Activated naive CD8-positive, alpha-beta T cell treated with anti-CD3 and anti-CD28 coated beads for 36 hours (primary cell): ENCODE measurements around the gene ZBED3. TPM values are rescaled to one million over a fixed set of nuclear protein-coding genes. Genes with fewer than 3 reads are reported as not detected.
"Not testable (repeated sequence)": the region's sequence is repeated elsewhere in the genome, so short reads cannot be mapped to it uniquely, and the experiment has no call there.

ENCODE experiments used
- DNase-seq: peaks from one replicate; pipeline ENCODE4 v3.0.0; 2021
- H3K27ac Mint-ChIP-seq: one replicate; pipeline ENCODE4 v1.8.0; 2022; ENCODE audit warnings: mild to moderate bottlenecking, moderate library complexity, mixed read lengths
- H3K27me3 Mint-ChIP-seq: one replicate; pipeline ENCODE4 v1.8.0; 2022; ENCODE audit warnings: mild to moderate bottlenecking, mixed read lengths
- H3K36me3 Mint-ChIP-seq: one replicate; pipeline ENCODE4 v1.8.0; 2021; ENCODE audit warnings: mild to moderate bottlenecking, mixed read lengths
- H3K4me1 Mint-ChIP-seq: one replicate; pipeline ENCODE4 v1.8.0; 2021; ENCODE audit warnings: mixed read lengths
- H3K4me3 Mint-ChIP-seq: one replicate; pipeline ENCODE4 v1.8.0; 2022; ENCODE audit warnings: mild to moderate bottlenecking, moderate library complexity, mixed read lengths
- H3K9me3 Mint-ChIP-seq: one replicate; pipeline ENCODE4 v1.8.0; 2022; ENCODE audit warnings: mixed read lengths
- total RNA-seq, 2 experiments: library from RNA; stranded (reverse); gene quantifications; one replicate each; pipeline ENCODE4 v1.2.3, GENCODE V29; 2021

ZBED3 gene
- total RNA-seq, 2 experiments from 2014 or later: 6.3 to 8.0 TPM

DNA sequence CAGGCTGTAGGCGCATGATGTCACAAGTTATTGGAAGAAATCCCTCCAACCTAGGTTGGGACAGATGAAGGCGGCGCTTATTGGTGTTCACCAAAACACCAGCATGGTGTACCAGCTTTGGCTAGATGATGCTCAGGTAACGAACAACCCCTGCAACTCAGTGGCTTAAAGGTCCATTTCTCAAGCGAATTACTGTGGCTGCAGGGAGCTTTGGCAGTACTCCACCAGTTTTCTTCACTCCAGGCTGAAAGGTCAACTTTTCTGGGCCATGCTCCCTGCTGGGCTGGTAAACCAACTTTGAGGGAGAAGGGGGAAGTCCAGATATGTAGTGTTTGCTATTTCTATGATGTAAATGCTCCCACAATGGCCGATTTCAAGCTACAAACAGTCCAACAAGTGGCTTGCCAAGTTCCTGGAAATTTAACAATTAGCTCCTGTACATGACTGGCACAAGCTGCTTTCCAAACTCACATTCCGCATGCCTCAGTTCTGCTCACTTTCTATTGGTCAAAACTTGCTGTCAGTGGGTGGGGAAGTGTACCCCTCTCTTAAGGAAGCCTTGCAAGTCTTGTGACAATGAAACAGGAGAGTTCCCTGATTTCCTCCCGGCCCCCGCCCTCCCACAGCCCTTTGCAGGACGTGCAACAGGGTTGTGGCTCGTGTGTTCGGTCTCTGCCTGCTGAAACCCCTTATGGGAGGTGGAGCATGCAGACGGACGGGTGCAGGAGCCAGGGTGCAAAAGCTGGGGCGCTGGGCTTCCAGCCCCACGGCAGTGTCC is 588 bp upstream of the ZBED3 start:
- Mint-ChIP-seq H3K27ac (peak overlapping the region; percentile 88), H3K9me3 (no peaks in the 10 kb centered on the region), H3K4me1 (peaks cover 26% of the 10 kb centered on the region), H3K36me3 (peaks cover 25% of the 10 kb centered on the region), H3K27me3 (no peaks in the 10 kb centered on the region), H3K4me3 (peak overlapping the region; percentile 96)
- no peak for DNase-seq

DNA sequence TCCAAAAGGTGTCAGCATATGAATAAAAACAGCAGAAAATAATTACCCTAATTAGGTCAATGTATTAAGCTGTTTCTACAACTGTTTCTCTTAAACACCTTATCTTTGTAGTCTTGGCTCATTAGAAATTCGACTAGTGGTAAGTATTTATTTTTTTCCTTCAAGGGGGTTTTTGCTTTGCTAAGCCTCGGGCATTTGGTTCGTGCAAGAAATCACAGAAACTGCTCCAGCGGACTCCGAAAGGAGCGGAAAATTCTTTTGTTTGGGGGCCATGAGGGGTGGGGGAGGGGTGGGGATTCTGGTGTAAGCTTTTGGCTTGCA is 757 bp downstream of the ZBED3 start:
- H3K4me1 Mint-ChIP-seq: peaks cover 26% of the 10 kb centered on the region
- peaks cover 4% of the 10 kb centered on the region for H3K9me3 Mint-ChIP-seq
- peak overlapping the region; percentile 96 for H3K4me3 Mint-ChIP-seq
- no peak for DNase-seq
- H3K27me3 Mint-ChIP-seq: no peaks in the 10 kb centered on the region
- H3K27ac Mint-ChIP-seq: peak overlapping the region; percentile 94
- H3K36me3 Mint-ChIP-seq: peaks cover 32% of the 10 kb centered on the region

DNA sequence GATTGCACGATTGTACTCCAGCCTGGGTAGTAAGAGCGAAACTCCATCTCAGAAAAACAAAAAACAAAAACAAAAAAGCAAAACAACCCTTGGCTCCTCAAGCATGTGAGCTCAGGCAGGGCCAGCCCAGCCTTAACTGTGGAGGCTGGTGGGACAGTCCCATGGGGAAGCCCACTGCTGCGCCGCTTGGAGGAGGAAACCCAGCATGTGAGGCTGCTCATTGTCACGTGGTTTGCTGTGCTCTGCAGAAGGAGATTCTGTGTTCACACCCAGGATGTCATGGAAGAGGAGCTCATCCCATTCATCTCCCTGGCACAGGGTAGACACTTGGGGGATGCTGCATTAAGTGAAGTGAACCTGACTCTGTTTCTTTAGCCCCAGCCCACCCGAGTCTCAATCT is 4.0 kb downstream of the ZBED3 start:
- peaks cover 26% of the 10 kb centered on the region for H3K4me1 Mint-ChIP-seq
- H3K36me3 Mint-ChIP-seq: peaks cover 29% of the 10 kb centered on the region
- no peak overlapping the region for H3K27ac Mint-ChIP-seq
- no peak overlapping the region for H3K4me3 Mint-ChIP-seq
- H3K9me3 Mint-ChIP-seq: peaks cover 4% of the 10 kb centered on the region
- no peaks in the 10 kb centered on the region for H3K27me3 Mint-ChIP-seq
- DNase-seq: peak; percentile 25

DNA sequence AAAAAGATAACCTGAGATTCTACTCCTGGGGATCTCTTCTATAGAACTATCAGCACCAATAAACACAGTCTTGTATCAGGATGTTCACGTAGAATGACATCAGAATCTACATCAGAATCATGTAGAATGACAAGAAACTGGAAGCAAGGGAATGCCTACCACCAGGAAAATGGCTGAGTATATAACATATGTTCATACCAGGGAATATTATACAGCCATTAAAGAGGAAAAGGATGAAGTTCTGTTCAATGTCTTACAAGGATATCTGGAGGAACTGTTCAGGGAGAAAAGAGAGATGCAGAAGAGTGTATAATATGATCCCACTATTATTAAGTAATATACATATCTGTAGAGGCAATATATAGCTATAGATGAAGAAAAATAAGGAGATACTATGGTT is 4.8 kb downstream of the ZBED3 start:
- peaks cover 23% of the 10 kb centered on the region for H3K4me1 Mint-ChIP-seq
- H3K36me3 Mint-ChIP-seq: peaks cover 29% of the 10 kb centered on the region
- no peak overlapping the region for H3K27ac Mint-ChIP-seq
- H3K27me3 Mint-ChIP-seq: no peaks in the 10 kb centered on the region
- peaks cover 4% of the 10 kb centered on the region for H3K9me3 Mint-ChIP-seq
- no peak for DNase-seq
- H3K4me3 Mint-ChIP-seq: no peak overlapping the region

DNA sequence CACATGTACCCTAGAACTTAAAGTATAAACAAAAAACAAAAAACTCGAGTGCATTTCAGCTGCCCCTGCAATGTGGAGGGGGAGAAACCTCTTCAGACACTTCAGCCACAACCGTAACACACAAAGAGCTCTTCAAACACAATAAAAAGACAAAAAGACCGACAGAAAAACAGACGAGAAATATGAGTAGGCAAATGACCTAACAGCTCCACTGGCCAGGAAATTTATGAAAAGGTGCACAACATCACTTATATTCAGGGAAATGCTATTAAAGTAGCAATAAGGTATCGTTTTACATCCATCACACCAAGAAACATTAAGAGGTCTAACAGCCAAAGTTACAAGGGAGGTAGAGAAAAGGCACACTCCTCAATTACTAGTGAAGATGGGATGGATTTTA is 6.2 kb downstream of the ZBED3 start:
- peaks cover 32% of the 10 kb centered on the region for H3K36me3 Mint-ChIP-seq
- peaks cover 4% of the 10 kb centered on the region for H3K9me3 Mint-ChIP-seq

DNA sequence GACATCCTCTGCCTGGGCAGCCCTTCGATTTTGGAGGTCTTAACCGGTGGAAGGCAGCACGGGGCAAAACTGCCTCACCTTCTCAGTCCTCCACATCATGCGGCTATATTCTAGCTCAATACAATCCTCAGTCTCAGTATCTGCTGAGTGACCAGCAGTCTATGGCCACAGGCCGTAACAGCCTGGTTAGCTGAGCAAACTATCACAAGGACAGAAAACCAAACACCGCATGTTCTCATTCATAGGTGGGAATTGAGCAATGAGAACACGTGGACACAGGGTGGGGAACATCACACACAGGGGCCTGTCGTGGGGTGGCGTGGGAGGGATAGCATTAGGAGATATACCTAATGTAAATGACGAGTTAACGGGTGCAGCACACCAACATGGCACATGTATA is 6.6 kb downstream of the ZBED3 start:
- not testable (repeated sequence) for H3K27ac Mint-ChIP-seq, H3K27me3 Mint-ChIP-seq, H3K4me3 Mint-ChIP-seq, H3K9me3 Mint-ChIP-seq, DNase-seq
- peaks cover 32% of the 10 kb centered on the region for H3K36me3 Mint-ChIP-seq
- peaks cover 18% of the 10 kb centered on the region for H3K4me1 Mint-ChIP-seq

More for the DNA sequence above, 6.2 kb downstream of the ZBED3 start:
- Mint-ChIP-seq H3K27me3 (no peaks in the 10 kb centered on the region), H3K27ac (no peak overlapping the region), H3K4me1 (peaks cover 18% of the 10 kb centered on the region), H3K4me3 (no peak overlapping the region)
- DNase-seq: no peak

DNA sequence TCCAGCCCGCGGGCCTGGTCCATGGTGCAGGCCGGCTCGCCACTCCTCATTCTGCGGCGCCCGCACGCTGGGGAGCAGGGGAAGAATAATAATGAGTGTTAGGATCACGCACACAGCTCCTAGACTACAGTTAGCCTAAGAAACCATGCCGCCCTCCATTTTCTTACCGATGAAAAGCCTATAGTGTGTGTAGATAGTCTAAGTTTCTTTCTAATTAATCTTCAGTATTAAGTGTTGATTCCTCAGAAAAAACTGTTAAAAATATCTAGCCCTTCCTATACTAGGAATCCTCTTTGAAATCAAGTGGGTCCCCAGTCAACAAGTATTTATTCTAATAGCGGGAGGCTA is 9.3 kb downstream of the ZBED3 start:
- no peak overlapping the region for H3K27ac Mint-ChIP-seq
- no peak for DNase-seq
- peaks cover 4% of the 10 kb centered on the region for H3K9me3 Mint-ChIP-seq
- peak overlapping the region; percentile 46 for H3K4me3 Mint-ChIP-seq
- peaks cover 7% of the 10 kb centered on the region for H3K4me1 Mint-ChIP-seq
- peaks cover 12% of the 10 kb centered on the region for H3K36me3 Mint-ChIP-seq
- H3K27me3 Mint-ChIP-seq: no peaks in the 10 kb centered on the region

DNA sequence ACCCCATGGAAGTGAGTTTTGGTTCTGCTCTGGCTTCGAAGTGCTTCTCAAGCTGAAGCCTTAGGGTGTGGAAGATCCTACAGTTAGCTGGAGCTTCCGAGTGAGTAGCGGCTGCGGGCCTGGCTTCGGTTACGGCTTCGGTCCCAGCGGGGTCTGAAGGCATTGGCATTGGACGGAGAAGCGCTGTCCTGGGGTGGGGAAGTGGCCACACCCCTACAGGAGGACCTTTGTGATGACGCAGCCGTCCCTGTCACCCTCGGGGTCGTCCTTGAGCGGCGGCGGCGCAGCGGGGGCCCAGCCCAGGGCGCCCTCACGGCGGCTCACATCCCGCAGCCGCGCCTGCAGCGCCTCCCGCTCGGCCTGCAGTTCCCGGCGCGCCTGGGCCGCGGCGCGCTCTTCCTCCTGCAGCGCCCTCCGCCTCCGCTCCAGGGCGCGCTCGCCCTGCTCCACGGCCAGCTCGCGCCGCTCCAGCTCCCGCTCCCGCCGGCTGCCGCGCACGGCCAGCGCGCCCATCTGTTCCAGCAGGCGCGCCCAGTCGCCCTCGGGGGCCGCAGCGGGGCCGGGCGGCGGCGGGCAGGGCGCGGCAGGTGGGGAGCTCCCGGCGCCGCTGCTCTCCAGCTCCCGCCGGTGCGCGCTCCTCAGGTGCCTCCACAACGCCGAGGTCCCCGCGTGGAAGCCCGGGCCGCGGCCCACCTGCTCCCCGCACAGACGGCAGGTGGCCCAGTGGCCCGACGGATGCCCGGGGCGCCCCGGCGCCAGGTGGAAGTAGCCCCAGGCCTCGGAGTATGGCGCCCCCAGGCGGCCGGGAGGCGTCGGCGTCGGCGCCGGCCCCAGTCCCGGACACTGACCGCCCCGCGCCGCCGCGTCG is 9.9 kb downstream of the ZBED3 start:
- Mint-ChIP-seq H3K36me3 (peaks cover 8% of the 10 kb centered on the region), H3K4me3 (peak overlapping the region; percentile 46), H3K27me3 (no peaks in the 10 kb centered on the region), H3K4me1 (peaks cover 7% of the 10 kb centered on the region), H3K9me3 (peaks cover under 1% of the 10 kb centered on the region), H3K27ac (no peak overlapping the region)
- DNase-seq: peak; percentile 71

DNA sequence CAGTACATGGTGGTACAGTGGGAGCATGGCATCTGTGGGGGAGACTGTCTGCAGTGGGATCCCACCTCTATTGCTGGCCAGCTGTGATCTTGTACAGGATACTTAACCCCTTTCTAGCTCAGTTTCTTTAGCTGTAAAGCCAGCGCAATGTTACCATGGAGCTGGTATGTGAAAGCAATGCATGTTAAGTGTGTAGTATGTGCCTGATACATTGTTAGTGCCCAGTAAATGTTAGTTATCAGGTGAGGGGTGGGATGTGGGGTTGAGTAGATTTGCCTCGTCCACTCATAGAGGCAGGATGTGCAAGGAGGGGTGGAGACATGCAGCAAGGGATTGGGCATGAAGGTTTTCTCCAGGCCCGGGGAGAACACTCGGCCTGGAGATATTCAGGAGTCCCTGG is 12.3 kb downstream of the ZBED3 start:
- Mint-ChIP-seq H3K4me3 (no peak overlapping the region), H3K36me3 (peaks cover 8% of the 10 kb centered on the region), H3K4me1 (peaks cover 7% of the 10 kb centered on the region), H3K27me3 (no peaks in the 10 kb centered on the region), H3K27ac (no peak overlapping the region), H3K9me3 (no peaks in the 10 kb centered on the region)
- DNase-seq: no peak

DNA sequence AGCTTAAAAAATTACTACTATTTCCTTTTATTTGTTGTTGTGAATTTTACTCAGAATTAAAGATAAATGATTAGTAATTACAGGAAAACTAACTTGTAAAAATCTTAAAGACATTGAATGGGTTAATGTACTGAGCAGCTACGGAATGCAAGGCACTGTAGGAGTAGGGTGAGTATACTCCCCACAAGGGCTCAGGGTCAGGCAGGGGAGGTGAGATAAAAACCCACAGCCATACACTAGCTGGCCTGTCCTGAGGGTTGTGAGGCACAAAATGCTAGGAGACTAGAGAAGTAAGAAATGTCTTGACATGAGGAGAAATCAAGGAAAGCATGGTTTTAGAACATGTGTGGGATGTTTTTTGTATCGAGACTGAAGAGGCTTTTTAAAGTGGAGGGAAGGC is 13.4 kb downstream of the ZBED3 start:
- Mint-ChIP-seq H3K4me1 (peaks cover 7% of the 10 kb centered on the region), H3K27ac (no peak overlapping the region), H3K27me3 (no peaks in the 10 kb centered on the region), H3K4me3 (no peak overlapping the region), H3K36me3 (peaks cover 13% of the 10 kb centered on the region), H3K9me3 (no peaks in the 10 kb centered on the region)
- no peak for DNase-seq

DNA sequence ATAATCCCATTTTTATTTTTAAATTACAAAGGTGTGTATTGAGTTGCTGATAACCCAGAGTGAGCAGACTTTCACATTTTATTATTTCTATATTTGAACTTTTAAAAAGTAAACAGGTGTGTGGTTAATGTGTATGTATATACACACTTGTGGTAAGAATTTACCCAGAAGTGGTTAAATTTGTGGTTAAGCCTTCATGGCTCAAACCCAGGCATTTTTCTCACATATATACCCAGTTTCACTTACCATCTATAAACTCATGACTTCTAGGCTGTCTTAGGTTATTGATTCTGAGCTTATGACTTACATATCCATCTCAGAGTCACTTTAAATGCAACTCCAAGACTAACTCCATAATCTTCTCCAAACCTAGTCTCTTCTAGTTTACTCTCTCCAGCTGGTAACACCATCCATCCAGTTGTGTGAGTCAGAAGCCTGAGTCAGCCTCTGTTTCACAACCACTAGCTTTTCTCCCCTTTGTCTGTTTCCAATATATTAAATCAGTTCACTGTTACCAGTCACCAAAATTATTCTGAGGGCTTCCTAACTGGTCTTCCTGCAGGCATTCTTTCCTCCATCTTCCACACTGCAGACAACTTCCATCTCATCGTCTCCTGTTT is 20.2 kb downstream of the ZBED3 start:
- H3K27ac Mint-ChIP-seq: no peak overlapping the region
- no peaks in the 10 kb centered on the region for H3K9me3 Mint-ChIP-seq
- H3K36me3 Mint-ChIP-seq: peaks cover 31% of the 10 kb centered on the region
- H3K4me3 Mint-ChIP-seq: no peak overlapping the region
- DNase-seq: no peak
- peaks cover 4% of the 10 kb centered on the region for H3K4me1 Mint-ChIP-seq
- H3K27me3 Mint-ChIP-seq: no peaks in the 10 kb centered on the region

DNA sequence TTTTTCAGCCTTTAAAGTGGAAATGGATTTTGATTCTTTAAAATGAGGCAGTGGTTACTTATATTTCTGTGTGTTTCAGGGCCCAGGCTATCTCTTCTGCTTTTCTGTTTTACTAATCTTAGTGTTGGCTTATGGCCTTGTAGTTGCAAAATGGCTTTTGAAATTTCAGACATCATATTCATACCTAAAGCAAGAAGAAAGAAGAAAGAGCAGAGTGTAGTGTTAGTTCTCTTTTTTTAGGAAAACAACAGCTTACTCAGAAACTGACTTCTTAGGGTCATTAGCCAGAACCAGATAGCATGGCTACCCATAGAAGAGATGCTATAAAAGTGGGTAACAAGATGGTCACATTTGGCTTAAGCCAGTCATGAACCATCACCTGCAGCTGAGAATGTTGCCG is 20.9 kb downstream of the ZBED3 start:
- H3K36me3 Mint-ChIP-seq: peaks cover 29% of the 10 kb centered on the region
- H3K27me3 Mint-ChIP-seq: no peaks in the 10 kb centered on the region
- no peak overlapping the region for H3K27ac Mint-ChIP-seq
- no peaks in the 10 kb centered on the region for H3K9me3 Mint-ChIP-seq
- DNase-seq: no peak
- no peak overlapping the region for H3K4me3 Mint-ChIP-seq
- peaks cover 4% of the 10 kb centered on the region for H3K4me1 Mint-ChIP-seq

DNA sequence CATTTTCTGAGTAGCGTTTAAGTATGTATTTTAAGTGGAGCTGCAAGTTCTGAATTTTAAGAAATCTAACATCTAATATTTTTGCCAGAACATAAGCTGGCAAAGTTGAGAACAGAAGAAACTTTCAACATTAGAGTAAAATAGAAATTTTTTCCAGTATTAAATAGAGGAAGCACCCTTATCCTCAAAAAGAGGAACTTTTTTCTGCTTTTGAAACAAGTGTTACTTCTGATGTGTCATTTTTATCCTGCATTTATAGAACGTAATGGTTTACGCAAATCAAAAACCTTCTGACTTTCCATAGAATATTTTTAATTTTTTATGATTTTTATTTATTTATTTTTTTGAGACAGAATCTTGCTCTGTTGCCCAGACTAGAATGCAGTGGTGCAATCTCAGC is 21.8 kb downstream of the ZBED3 start:
- no peak for DNase-seq
- H3K27ac Mint-ChIP-seq: no peak overlapping the region
- H3K36me3 Mint-ChIP-seq: peaks cover 29% of the 10 kb centered on the region
- no peaks in the 10 kb centered on the region for H3K27me3 Mint-ChIP-seq
- no peaks in the 10 kb centered on the region for H3K9me3 Mint-ChIP-seq
- no peak overlapping the region for H3K4me3 Mint-ChIP-seq
- H3K4me1 Mint-ChIP-seq: peaks cover 4% of the 10 kb centered on the region

DNA sequence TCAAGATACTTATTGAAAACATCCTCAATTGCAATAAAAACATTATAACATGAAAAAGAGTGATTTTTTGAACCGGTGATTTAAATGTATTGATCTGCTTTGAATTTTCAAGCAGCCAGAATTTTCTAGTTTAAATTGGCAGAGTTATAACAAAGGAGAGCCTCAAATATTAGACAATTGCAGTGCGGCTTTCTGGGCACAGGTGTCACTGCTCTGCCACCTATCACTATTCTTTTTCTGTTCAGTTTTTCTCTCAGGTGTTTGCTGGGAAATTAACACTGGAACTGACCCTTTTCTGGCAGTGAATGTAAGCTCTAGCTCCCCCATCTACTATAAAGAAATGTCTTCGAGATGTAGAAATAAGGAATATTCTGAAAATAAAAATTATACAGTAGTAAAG is 23.0 kb downstream of the ZBED3 start:
- no peak for DNase-seq
- H3K4me1 Mint-ChIP-seq: peaks cover 4% of the 10 kb centered on the region
- H3K27me3 Mint-ChIP-seq: no peaks in the 10 kb centered on the region
- no peak overlapping the region for H3K4me3 Mint-ChIP-seq
- no peaks in the 10 kb centered on the region for H3K9me3 Mint-ChIP-seq
- H3K36me3 Mint-ChIP-seq: peaks cover 30% of the 10 kb centered on the region
- no peak overlapping the region for H3K27ac Mint-ChIP-seq

DNA sequence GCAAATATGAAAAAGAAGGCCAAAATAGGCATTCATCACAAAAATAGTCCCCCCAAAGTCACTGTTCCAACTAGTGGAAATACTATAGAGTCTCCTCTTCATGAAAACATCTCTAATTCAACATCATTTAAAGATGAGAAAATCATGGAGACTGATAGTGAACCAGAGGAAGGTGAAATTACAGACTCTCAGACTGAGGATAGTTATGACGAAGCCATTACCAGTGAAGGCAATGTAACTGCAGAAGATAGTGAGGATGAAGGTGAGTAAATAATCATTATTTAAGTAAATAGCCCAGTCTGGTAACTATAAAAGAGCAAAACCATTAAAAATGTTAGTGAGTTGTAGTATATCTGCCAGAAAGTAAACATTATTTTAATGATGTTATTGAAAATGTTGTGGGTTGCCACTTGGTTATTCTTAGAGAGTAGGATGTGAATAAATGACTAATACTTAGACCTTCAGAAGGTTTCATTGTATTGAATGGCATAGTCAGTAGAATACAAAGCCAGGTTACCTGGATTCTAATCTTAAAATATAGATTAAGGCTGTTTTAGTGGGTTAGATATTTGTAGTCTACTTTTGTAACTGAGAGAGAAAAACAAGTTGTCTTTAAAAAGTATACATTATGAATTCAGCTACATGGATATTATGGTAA is 40.5 kb downstream of the ZBED3 start:
- no peaks in the 10 kb centered on the region for H3K27me3 Mint-ChIP-seq
- peaks cover 21% of the 10 kb centered on the region for H3K36me3 Mint-ChIP-seq
- DNase-seq: no peak
- H3K27ac Mint-ChIP-seq: no peak overlapping the region
- no peak overlapping the region for H3K4me3 Mint-ChIP-seq
- no peaks in the 10 kb centered on the region for H3K9me3 Mint-ChIP-seq
- peaks cover 7% of the 10 kb centered on the region for H3K4me1 Mint-ChIP-seq
